H1 (cell line): ENCODE results near the gene TTL. TPM values are rescaled to one million over a fixed set of nuclear protein-coding genes. Genes with fewer than 3 reads are reported as not detected.

Experiments used
- CHD1 ChIP-seq: IDR thresholded peaks from 2 replicates; pipeline ENCODE4 v1.6.1; 2012; ENCODE audit warnings: low read depth, low read length, improper control_type of control experiment
- FOSL1 ChIP-seq: IDR thresholded peaks from 2 replicates; pipeline ENCODE4 v1.6.1; 2011; ENCODE audit warnings: mild to moderate bottlenecking, low read depth, low read length, moderate library complexity; ENCODE audit not compliant: insufficient read depth
- GABPA ChIP-seq: IDR thresholded peaks from 2 replicates; pipeline ENCODE4 v1.6.1; 2011; ENCODE audit warnings: mild to moderate bottlenecking, low read length, moderate library complexity, borderline replicate concordance; ENCODE audit not compliant: insufficient read depth
- MAFK ChIP-seq: IDR thresholded peaks from 2 replicates; pipeline ENCODE4 v1.6.1; 2012; ENCODE audit warnings: low read depth, mild to moderate bottlenecking, improper control_type of control experiment, low read length
- POLR2AphosphoS5 ChIP-seq: IDR thresholded peaks from 2 replicates; pipeline ENCODE4 v1.6.1; 2011; ENCODE audit warnings: low read depth, low read length
- RFX5 ChIP-seq: IDR thresholded peaks from 2 replicates; pipeline ENCODE4 v1.6.1; 2011; ENCODE audit warnings: low read depth, low read length, improper control_type of control experiment, borderline replicate concordance
- SIX5 ChIP-seq: IDR thresholded peaks from 2 replicates; pipeline ENCODE4 v1.6.1; 2011; ENCODE audit warnings: mild to moderate bottlenecking, low read depth, low read length
- YY1 ChIP-seq: IDR thresholded peaks from 2 replicates; pipeline ENCODE4 v1.6.1; 2011; ENCODE audit warnings: low read depth, mild to moderate bottlenecking, low read length
- polyA plus RNA-seq, 7 experiments: library from polyadenylated mRNA; depleted of rRNA in 3 of 7; stranded (reverse) in 5 of 7; unstranded in 2 of 7; fragments of >200 nt in 5 of 7; fragments of 200-250 nt in 2 of 7; gene quantifications; 1 replicate in 5 of 7; 2 replicates in 1 of 7; 4 replicates in 1 of 7; pipeline versions ENCODE4 v1.2.1 to v1.2.3, GENCODE V29; 2011 to 2013; ENCODE audit warnings: missing spikeins in 2 of 7, mixed read lengths in 2 of 7
- total RNA-seq: library from RNA; stranded (reverse); fragmentation: NEBNext Ultra II Directional; extraction: Animal tissue kit (Norgen Biotek cat#: 25700); gene quantifications from 2 replicates; pipeline ENCODE4 v1.2.1, GENCODE V29; 2021
- TF ChIP-seq, protein P1 (sequence below): IDR thresholded peaks from 2 replicates; pipeline ENCODE4 v1.6.1; 2012; ENCODE audit warnings: low read length, inconsistent platforms

TTL gene
- total and polyA plus RNA-seq, 2 of the 8 experiments (the other 6 are each of a cell fraction or from before 2014, with no cell fraction given): 17.5 to 57.1 TPM

DNA sequence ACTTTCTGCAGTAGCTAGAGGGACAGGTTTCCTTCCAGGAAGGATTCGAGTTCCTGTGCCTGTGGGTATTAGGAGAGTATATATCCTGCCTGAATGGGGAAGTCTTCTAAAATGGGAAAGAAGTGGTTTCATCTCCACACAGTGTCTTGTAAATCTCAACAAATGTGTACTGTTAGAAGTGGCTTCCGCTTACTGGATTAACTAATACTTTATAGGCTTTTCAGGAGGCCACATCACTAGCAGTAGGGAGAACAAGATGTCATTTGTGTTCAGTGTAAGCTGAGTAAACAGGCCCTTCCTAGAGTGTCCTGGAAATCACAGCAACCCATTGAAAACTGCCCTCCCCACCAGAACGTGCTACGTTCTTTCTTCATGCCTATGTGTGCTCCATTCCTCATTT, 47.8 kb downstream of the TTL start (continued):
- TF ChIP-seq, protein P1, sequence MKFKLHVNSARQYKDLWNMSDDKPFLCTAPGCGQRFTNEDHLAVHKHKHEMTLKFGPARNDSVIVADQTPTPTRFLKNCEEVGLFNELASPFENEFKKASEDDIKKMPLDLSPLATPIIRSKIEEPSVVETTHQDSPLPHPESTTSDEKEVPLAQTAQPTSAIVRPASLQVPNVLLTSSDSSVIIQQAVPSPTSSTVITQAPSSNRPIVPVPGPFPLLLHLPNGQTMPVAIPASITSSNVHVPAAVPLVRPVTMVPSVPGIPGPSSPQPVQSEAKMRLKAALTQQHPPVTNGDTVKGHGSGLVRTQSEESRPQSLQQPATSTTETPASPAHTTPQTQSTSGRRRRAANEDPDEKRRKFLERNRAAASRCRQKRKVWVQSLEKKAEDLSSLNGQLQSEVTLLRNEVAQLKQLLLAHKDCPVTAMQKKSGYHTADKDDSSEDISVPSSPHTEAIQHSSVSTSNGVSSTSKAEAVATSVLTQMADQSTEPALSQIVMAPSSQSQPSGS: no peak
- TF ChIP-seq GABPA (no peak), RFX5 (no peak), MAFK (no peak), POLR2AphosphoS5 (no peak), FOSL1 (no peak), YY1 (no peak), CHD1 (no peak), SIX5 (no peak)
